ENCODE data around the gene NHSL1. TPM values are rescaled to one million over a fixed set of nuclear protein-coding genes. Genes with fewer than 3 reads are reported as not detected.

Gene NHSL1
- total and polyA plus RNA-seq, 9 donors: 0.84 to 7.1 (median 2.6) TPM

- DNase-seq: no peak
- Histone ChIP-seq H3K27ac (no peak overlapping the region), H3K4me1 (ENCODE audit: insufficient read depth) (no peaks in the 10 kb centered on the region), H3K4me3 (no peak overlapping the region), H3K9me3 (no peaks in the 10 kb centered on the region), H3K36me3 (no peaks in the 10 kb centered on the region), H3K27me3 (no peaks in the 10 kb centered on the region)
- TF ChIP-seq POLR2A (IDR thresholded peaks at IDR 0.05) (no peak), CTCF (IDR thresholded peaks at IDR 0.05) (no peak), EP300 (IDR thresholded peaks at IDR 0.05) (no peak)
- intact Hi-C loops (cut with DNase I): loop anchor here in 1 of 4 donors (10.0 kb wide), 1 partner anchor 408 kb away; no protein-coding TSS in a partner anchor
- 89 to 98% (median 93%) methylated on average over 4 of the region's 4 CpGs for WGBS, 3 donors
These were observed 23.3 kb upstream of the NHSL1 start for GRCh38 chr6:138522611-138523010.

- Histone ChIP-seq H3K27ac (no peak overlapping the region), H3K4me1 (ENCODE audit: insufficient read depth) (no peaks in the 10 kb centered on the region), H3K36me3 (no peaks in the 10 kb centered on the region), H3K9me3 (no peaks in the 10 kb centered on the region), H3K27me3 (no peaks in the 10 kb centered on the region), H3K4me3 (no peak overlapping the region)
- intact Hi-C loops (cut with DNase I): loop anchor here in 1 of 4 donors (10.0 kb wide), 1 partner anchor 407 kb away; no protein-coding TSS in a partner anchor
- WGBS, 3 donors: 94 to 96% (median 94%) methylated on average over 5 of the region's 5 CpGs
- TF ChIP-seq CTCF (IDR thresholded peaks at IDR 0.05) (no peak), POLR2A (IDR thresholded peaks at IDR 0.05) (no peak), EP300 (IDR thresholded peaks at IDR 0.05) (no peak)
- DNase-seq: no peak
These were observed 22.5 kb upstream of the NHSL1 start for GRCh38 chr6:138521790-138522189.

GRCh38 chr6:138520463-138520862 lies 21.2 kb upstream of the NHSL1 start:
- DNase-seq: no peak
- H3K4me3 ChIP-seq: no peak overlapping the region
- no peaks in the 10 kb centered on the region for H3K9me3 ChIP-seq
- no peak for TF ChIP-seq EP300 (IDR thresholded peaks at IDR 0.05)
- TF ChIP-seq CTCF (IDR thresholded peaks at IDR 0.05): peak in 1 of 3 donors; percentile 28
- no peaks in the 10 kb centered on the region for H3K4me1 ChIP-seq (ENCODE audit: insufficient read depth)
- no peaks in the 10 kb centered on the region for H3K27me3 ChIP-seq
- intact Hi-C loops (cut with DNase I): loop anchor here in 1 of 4 donors (10.0 kb wide), 1 partner anchor 406 kb away; no protein-coding TSS in a partner anchor
- no peaks in the 10 kb centered on the region for H3K36me3 ChIP-seq
- 7 to 23% (median 18%) methylated on average over 3 of the region's 3 CpGs for WGBS, 3 donors
- no peak overlapping the region for H3K27ac ChIP-seq

GRCh38 chr6:138518054-138518453 lies 18.8 kb upstream of the NHSL1 start:
- H3K4me3 ChIP-seq: no peak overlapping the region
- H3K27ac ChIP-seq: no peak overlapping the region
- no peaks in the 10 kb centered on the region for H3K4me1 ChIP-seq (ENCODE audit: insufficient read depth)
- H3K9me3 ChIP-seq: no peaks in the 10 kb centered on the region
- no peaks in the 10 kb centered on the region for H3K27me3 ChIP-seq
- intact Hi-C loops (cut with DNase I): loop anchor here in 1 of 4 donors (10.0 kb wide), 1 partner anchor 403 kb away; no protein-coding TSS in a partner anchor
- no peak for TF ChIP-seq POLR2A (IDR thresholded peaks at IDR 0.05)
- TF ChIP-seq EP300 (IDR thresholded peaks at IDR 0.05): no peak
- no peak for TF ChIP-seq CTCF (IDR thresholded peaks at IDR 0.05)
- DNase-seq: no peak
- no peaks in the 10 kb centered on the region for H3K36me3 ChIP-seq

All from ovary (tissue), 9 donors.